GM12878 (cell line): ENCODE measurements around the gene ALDH1L1. TPM values are rescaled to one million over a fixed set of nuclear protein-coding genes. Genes with fewer than 3 reads are reported as not detected.

Source experiments
- ATAC-seq: fragments of 200-7000 bp; cut with Tn5 transposase; 3 replicates; pipeline ENCODE4 v1.9.1; 2020; ENCODE audit warnings: mild to moderate bottlenecking, moderate library complexity
- BruUV-seq: library from RNA; stranded (reverse); fragments of 400-500 nt; replicated peaks from 2 replicates; lab custom pipeline; 2021; lab: Mats Ljungman, UMichigan
- CTCF ChIA-PET: fragments of 300-600 bp; sonication (Branson Sonifier 250); formaldehyde crosslinking; extraction: SDS; loops from one replicate; lab custom pipeline; 2021; ENCODE audit warnings: inconsistent platforms; lab: Yijun Ruan, JAX
- POLR2A ChIA-PET: fragments of 350-600 bp; formaldehyde crosslinking; extraction: SDS; loops from one replicate; lab custom pipeline; 2021; ENCODE audit warnings: inconsistent platforms; lab: Charles Lee
- RAD21 ChIA-PET: fragments of 300-600 bp; sonication (Branson Sonifier 250); formaldehyde crosslinking; loops from one replicate; lab custom pipeline; 2023; ENCODE audit warnings: antibody characterized with exemption; ENCODE audit not compliant: unreplicated experiment; lab: Charles Lee
- SMC1A ChIA-PET: fragments of 300-600 bp; sonication (Branson Sonifier 250); formaldehyde crosslinking; loops from one replicate; lab custom pipeline; 2023; ENCODE audit not compliant: unreplicated experiment, uncharacterized antibody; lab: Charles Lee
- DNase-seq: peaks from one replicate; pipeline ENCODE4 v3.0.0-alpha.2; 2011; ENCODE audit warnings: low read depth, low spot score
- FAIRE-seq: peaks from 3 replicates; lab custom pipeline; 2011; peaks lifted over from hg19 to GRCh38; lab: Jason Lieb, UNC
- H2AFZ ChIP-seq: 2 replicates; pipeline ENCODE4 v1.6.0; 2011; ENCODE audit warnings: low read depth, low read length, control low read depth; ENCODE audit not compliant: control insufficient read depth
- H3K27ac ChIP-seq: 2 replicates; pipeline ENCODE4 v1.5.1; 2011; ENCODE audit warnings: control low read depth; ENCODE audit not compliant: control insufficient read depth, insufficient read depth
- H3K27me3 ChIP-seq, 2 experiments: replicated peaks in 1 of 2; 2 replicates each; pipeline versions ENCODE4 v1.6.0 to v1.6.1; 2011; ENCODE audit warnings: low read length in 1 of 2; ENCODE audit not compliant: control insufficient read depth in 2 of 2, insufficient read depth in 2 of 2
- H3K36me3 ChIP-seq, 2 experiments: 2 replicates each; pipeline ENCODE4 v1.5.1; 2011; ENCODE audit warnings: low read length in 1 of 2; ENCODE audit not compliant: control insufficient read depth in 2 of 2, insufficient read depth in 2 of 2
- H3K4me1 ChIP-seq: 2 replicates; pipeline ENCODE4 v1.6.1; 2011; ENCODE audit warnings: mild to moderate bottlenecking, low read length, moderate library complexity, mixed read lengths; ENCODE audit not compliant: control insufficient read depth, insufficient read depth
- H3K4me2 ChIP-seq: 2 replicates; pipeline ENCODE4 v1.6.0; 2011; ENCODE audit warnings: control low read depth; ENCODE audit not compliant: control insufficient read depth, insufficient read depth
- H3K4me3 ChIP-seq: fragments of 200-600 bp; sonication (generic); 2 replicates; pipeline ENCODE4 v1.5.1; 2016
- H3K79me2 ChIP-seq: 2 replicates; pipeline ENCODE4 v1.6.0; 2011; ENCODE audit warnings: low read length; ENCODE audit not compliant: control insufficient read depth, insufficient read depth
- H3K9ac ChIP-seq: 2 replicates; pipeline ENCODE4 v1.8.0; 2011; ENCODE audit warnings: low read length, control low read depth, mixed read lengths; ENCODE audit not compliant: control insufficient read depth, insufficient read depth
- H3K9me3 ChIP-seq: replicated peaks from 3 replicates; pipeline ENCODE4 v1.5.1; 2011; ENCODE audit warnings: mild to moderate bottlenecking, low read length; ENCODE audit not compliant: control insufficient read depth, insufficient read depth
- H4K20me1 ChIP-seq: 2 replicates; pipeline ENCODE4 v1.6.0; 2011; ENCODE audit not compliant: control insufficient read depth, insufficient read depth
- RAD21 ChIP-seq: IDR thresholded peaks from 2 replicates; pipeline ENCODE4 v1.6.1; 2011; ENCODE audit warnings: mild to moderate bottlenecking, low read depth, low read length, moderate library complexity; ENCODE audit not compliant: insufficient read depth
- SPI1 ChIP-seq: IDR thresholded peaks from 2 replicates; pipeline ENCODE4 v1.6.1; 2011; ENCODE audit warnings: low read depth, mild to moderate bottlenecking, low read length, moderate library complexity, borderline replicate concordance; ENCODE audit not compliant: insufficient read depth
- SREBF2 ChIP-seq: IDR thresholded peaks from 2 replicates; pipeline ENCODE4 v1.6.1; 2012; ENCODE audit warnings: mild to moderate bottlenecking, low read length
- ZNF687 ChIP-seq: fragments of 450-650 bp; IDR thresholded peaks from 2 replicates; pipeline ENCODE4 v1.6.1; 2017; ENCODE audit warnings: mild to moderate bottlenecking, moderate library complexity
- WGBS: methylation state at CpG from one replicate; pipeline ENCODE4 v1.1.6; 2016; ENCODE audit warnings: low lambda C conversion rate; ENCODE audit not compliant: insufficient replicate concordance, insufficient coverage; ENCODE audit errors: missing lambda C conversion rate; 5-methylcytosine and 5-hydroxymethylcytosine counted together
- in situ Hi-C: fragments of 300-500 bp; cut with MboI; formaldehyde crosslinking; loops from 9 replicates; pipeline ENCODE4 v1.14.3; 2018; ENCODE audit warnings: mixed read lengths
- intact Hi-C: fragments of 100-400 bp; cut with micrococcal nuclease; formaldehyde crosslinking; loops from one replicate; pipeline ENCODE4 v1.14.2; 2022; ENCODE audit not compliant: unreplicated experiment
- polyA plus RNA-seq, 11 experiments: library from polyadenylated mRNA; depleted of rRNA in 4 of 11; unstranded in 6 of 11; stranded (reverse) in 5 of 11; fragments of >200 nt; fragmentation: Nextera tagmentation in 4 of 11; fragmentation: Illumina TruSeq in 1 of 11; extraction: Ambion mirVana in 4 of 11; extraction: Trizol in 1 of 11; gene quantifications; 1 replicate in 1 of 11; 2 replicates in 10 of 11; pipeline versions ENCODE4 v1.2.1 to v1.2.3, GENCODE V29; 2011 to 2016; ENCODE audit warnings: inconsistent platforms in 2 of 11, missing spikeins in 2 of 11, low read depth in 1 of 11
- total RNA-seq, 4 experiments: library from RNA; depleted of rRNA in 3 of 4; stranded (reverse); fragments of >200 nt in 3 of 4; fragmentation: Illumina TruSeq in 1 of 4; extraction: Trizol in 1 of 4; gene quantifications; 2 replicates each; pipeline versions ENCODE4 v1.2.1 to v1.2.3, GENCODE V29; 2013 to 2021

Gene ALDH1L1
- total and polyA plus RNA-seq, 10 of the 15 experiments (the other 5 are each of a cell fraction or from before 2014, with no cell fraction given): 0.04 to 18.2 (median 0.45) TPM

GRCh38 chr3:126184465-126185000, 4.1 kb upstream of the ALDH1L1 start:
- no peaks in the 10 kb centered on the region for H3K4me1 ChIP-seq
- ChIA-PET CTCF (interaction anchor here (1.1 kb wide), 1 partner anchor 14 kb away, joined by 3 read pairs; no protein-coding TSS in a partner anchor), POLR2A (no interaction called here), SMC1A (no interaction called here), RAD21 (no interaction called here)
- no peak overlapping the region for H3K4me3 ChIP-seq
- H3K27me3 ChIP-seq: no peaks in the 10 kb centered on the region; a peak in 1 of 4 replicates
- H3K4me2 ChIP-seq: no peak overlapping the region
- FAIRE-seq: no peak
- no peak overlapping the region for H3K27ac ChIP-seq
- no peak for DNase-seq
- H3K9ac ChIP-seq: no peak overlapping the region
- H3K9me3 ChIP-seq: no peaks in the 10 kb centered on the region
- 23% methylated on average over 6 of the region's 6 CpGs for WGBS
- ATAC-seq: no peak
- in situ Hi-C loops (no loop called here), intact Hi-C loops (no loop called here)
- TF ChIP-seq SREBF2: no peak
- TF ChIP-seq ZNF687: no peak
- no peak for TF ChIP-seq RAD21
- no peak for TF ChIP-seq SPI1
- BruUV-seq: no TSS peak
- H2AFZ ChIP-seq: no peak overlapping the region
- H4K20me1 ChIP-seq: no peaks in the 10 kb centered on the region
- H3K79me2 ChIP-seq: no peaks in the 10 kb centered on the region
- no peaks in the 10 kb centered on the region for H3K36me3 ChIP-seq
